Measurements from ENCODE around the gene PPARD. TPM values are rescaled to one million over a fixed set of nuclear protein-coding genes. Genes with fewer than 3 reads are reported as not detected.

Gene PPARD
- total and polyA plus RNA-seq, 4 donors, result 5.9 to 27.7 (median 20.8) TPM

- DNase-seq (no peak), ATAC-seq (ENCODE audit: low FRiP score) (no peak)
- Histone ChIP-seq H3K27ac (ENCODE audit: low read depth in 1 of 2, low read length in 2 of 2) (no peak overlapping the region), H3K27me3 (ENCODE audit: control insufficient read depth in 1 of 2, insufficient read depth in 2 of 2, low read length in 1 of 2) (no peaks in the 10 kb centered on the region), H3K36me3 (ENCODE audit: control insufficient read depth in 1 of 2, insufficient read depth in 2 of 2, low read length in 1 of 2) (no peaks in the 10 kb centered on the region), H3K4me1 (ENCODE audit: control insufficient read depth in 1 of 2, insufficient read depth in 2 of 2, low read length in 2 of 2) (no peaks in the 10 kb centered on the region), H3K4me3 (ENCODE audit: low read length in 2 of 2) (no peak overlapping the region), H3K9me3 (ENCODE audit: control insufficient read depth, low read length) (no peaks in the 10 kb centered on the region)
- intact Hi-C loops (cut with DNase I), result no loop called here
- 79 to 83% methylated on average over 8 of the region's 8 CpGs for WGBS, 2 donors
Observed at GRCh38 chr6:35402136-35402855, 59.9 kb downstream of the PPARD start.

GRCh38 chr6:35402856-35403191 is 60.5 kb downstream of the PPARD start:
- H3K4me1 ChIP-seq (ENCODE audit: control insufficient read depth in 1 of 2, insufficient read depth in 2 of 2, low read length in 2 of 2), result no peaks in the 10 kb centered on the region
- H3K36me3 ChIP-seq (ENCODE audit: control insufficient read depth in 1 of 2, insufficient read depth in 2 of 2, low read length in 1 of 2), result no peaks in the 10 kb centered on the region
- no peak overlapping the region for H3K4me3 ChIP-seq (ENCODE audit: low read length in 2 of 2)
- ATAC-seq (ENCODE audit: low FRiP score) (no peak), DNase-seq (no peak)
- intact Hi-C loops (cut with DNase I), result no loop called here
- H3K27me3 ChIP-seq (ENCODE audit: control insufficient read depth in 1 of 2, insufficient read depth in 2 of 2, low read length in 1 of 2), result no peaks in the 10 kb centered on the region
- no peaks in the 10 kb centered on the region for H3K9me3 ChIP-seq (ENCODE audit: control insufficient read depth, low read length)
- 92 to 97% methylated on average over 5 of the region's 5 CpGs for WGBS, 2 donors
- H3K27ac ChIP-seq (ENCODE audit: low read depth in 1 of 2, low read length in 2 of 2), result no peak overlapping the region

- Histone ChIP-seq H3K27ac (ENCODE audit: low read depth in 1 of 2, low read length in 2 of 2) (no peak overlapping the region), H3K4me3 (ENCODE audit: low read length in 2 of 2) (no peak overlapping the region), H3K27me3 (ENCODE audit: control insufficient read depth in 1 of 2, insufficient read depth in 2 of 2, low read length in 1 of 2) (no peaks in the 10 kb centered on the region), H3K9me3 (ENCODE audit: control insufficient read depth, low read length) (no peaks in the 10 kb centered on the region), H3K4me1 (ENCODE audit: control insufficient read depth in 1 of 2, insufficient read depth in 2 of 2, low read length in 2 of 2) (no peaks in the 10 kb centered on the region), H3K36me3 (ENCODE audit: control insufficient read depth in 1 of 2, insufficient read depth in 2 of 2, low read length in 1 of 2) (no peaks in the 10 kb centered on the region)
- WGBS, 2 donors, result 90% methylated on average over 8 of the region's 8 CpGs
- ATAC-seq (ENCODE audit: low FRiP score) (no peak), DNase-seq (no peak)
- intact Hi-C loops (cut with DNase I), result no loop called here
Observed at GRCh38 chr6:35403544-35404442, 61.4 kb downstream of the PPARD start.

GRCh38 chr6:35406711-35407485 is 64.5 kb downstream of the PPARD start:
- no peaks in the 10 kb centered on the region for H3K4me1 ChIP-seq (ENCODE audit: control insufficient read depth in 1 of 2, insufficient read depth in 2 of 2, low read length in 2 of 2)
- ATAC-seq (ENCODE audit: low FRiP score), result no peak
- no peak for DNase-seq
- WGBS, 2 donors, result 89 to 90% methylated on average over 20 of the region's 20 CpGs
- H3K4me3 ChIP-seq (ENCODE audit: low read length in 2 of 2), result no peak overlapping the region
- H3K27me3 ChIP-seq (ENCODE audit: control insufficient read depth in 1 of 2, insufficient read depth in 2 of 2, low read length in 1 of 2), result no peaks in the 10 kb centered on the region
- intact Hi-C loops (cut with DNase I), result no loop called here
- H3K36me3 ChIP-seq (ENCODE audit: control insufficient read depth in 1 of 2, insufficient read depth in 2 of 2, low read length in 1 of 2), result no peaks in the 10 kb centered on the region
- no peaks in the 10 kb centered on the region for H3K9me3 ChIP-seq (ENCODE audit: control insufficient read depth, low read length)
- no peak overlapping the region for H3K27ac ChIP-seq (ENCODE audit: low read depth in 1 of 2, low read length in 2 of 2)

- intact Hi-C loops (cut with DNase I), result no loop called here
- DNase-seq, result no peak
- no peaks in the 10 kb centered on the region for H3K27me3 ChIP-seq (ENCODE audit: control insufficient read depth in 1 of 2, insufficient read depth in 2 of 2, low read length in 1 of 2)
- H3K36me3 ChIP-seq (ENCODE audit: control insufficient read depth in 1 of 2, insufficient read depth in 2 of 2, low read length in 1 of 2), result no peaks in the 10 kb centered on the region
- 89 to 95% methylated on average over 5 of the region's 5 CpGs for WGBS, 2 donors
- ATAC-seq (ENCODE audit: low FRiP score), result no peak
- no peak overlapping the region for H3K4me3 ChIP-seq (ENCODE audit: low read length in 2 of 2)
- no peak overlapping the region for H3K27ac ChIP-seq (ENCODE audit: low read depth in 1 of 2, low read length in 2 of 2)
- H3K4me1 ChIP-seq (ENCODE audit: control insufficient read depth in 1 of 2, insufficient read depth in 2 of 2, low read length in 2 of 2), result no peaks in the 10 kb centered on the region
- no peaks in the 10 kb centered on the region for H3K9me3 ChIP-seq (ENCODE audit: control insufficient read depth, low read length)
Observed at GRCh38 chr6:35409245-35409644, 66.9 kb downstream of the PPARD start.

GRCh38 chr6:35410131-35410530 is 67.8 kb downstream of the PPARD start:
- Histone ChIP-seq H3K4me1 (ENCODE audit: control insufficient read depth in 1 of 2, insufficient read depth in 2 of 2, low read length in 2 of 2) (no peaks in the 10 kb centered on the region), H3K9me3 (ENCODE audit: control insufficient read depth, low read length) (no peaks in the 10 kb centered on the region), H3K4me3 (ENCODE audit: low read length in 2 of 2) (no peak overlapping the region), H3K27me3 (ENCODE audit: control insufficient read depth in 1 of 2, insufficient read depth in 2 of 2, low read length in 1 of 2) (no peaks in the 10 kb centered on the region), H3K36me3 (ENCODE audit: control insufficient read depth in 1 of 2, insufficient read depth in 2 of 2, low read length in 1 of 2) (no peaks in the 10 kb centered on the region), H3K27ac (ENCODE audit: low read depth in 1 of 2, low read length in 2 of 2) (no peak overlapping the region)
- DNase-seq, result no peak
- no peak for ATAC-seq (ENCODE audit: low FRiP score)
- WGBS, 2 donors, result 65 to 66% methylated on average over 3 of the region's 3 CpGs
- intact Hi-C loops (cut with DNase I), result no loop called here

GRCh38 chr6:35411066-35411465 is 68.7 kb downstream of the PPARD start:
- H3K36me3 ChIP-seq (ENCODE audit: control insufficient read depth in 1 of 2, insufficient read depth in 2 of 2, low read length in 1 of 2), result no peaks in the 10 kb centered on the region
- 88 to 90% methylated on average over 9 of the region's 9 CpGs for WGBS, 2 donors
- ATAC-seq (ENCODE audit: low FRiP score) (no peak), DNase-seq (no peak)
- no peak overlapping the region for H3K27ac ChIP-seq (ENCODE audit: low read depth in 1 of 2, low read length in 2 of 2)
- intact Hi-C loops (cut with DNase I), result no loop called here
- H3K4me3 ChIP-seq (ENCODE audit: low read length in 2 of 2), result no peak overlapping the region
- H3K27me3 ChIP-seq (ENCODE audit: control insufficient read depth in 1 of 2, insufficient read depth in 2 of 2, low read length in 1 of 2), result no peaks in the 10 kb centered on the region
- H3K4me1 ChIP-seq (ENCODE audit: control insufficient read depth in 1 of 2, insufficient read depth in 2 of 2, low read length in 2 of 2), result no peaks in the 10 kb centered on the region
- H3K9me3 ChIP-seq (ENCODE audit: control insufficient read depth, low read length), result no peaks in the 10 kb centered on the region

- WGBS, 2 donors, result 87 to 90% methylated on average over 8 of the region's 8 CpGs
- no peak overlapping the region for H3K4me3 ChIP-seq (ENCODE audit: low read length in 2 of 2)
- intact Hi-C loops (cut with DNase I), result no loop called here
- ATAC-seq (ENCODE audit: low FRiP score) (no peak), DNase-seq (no peak)
- no peaks in the 10 kb centered on the region for H3K36me3 ChIP-seq (ENCODE audit: control insufficient read depth in 1 of 2, insufficient read depth in 2 of 2, low read length in 1 of 2)
- H3K27me3 ChIP-seq (ENCODE audit: control insufficient read depth in 1 of 2, insufficient read depth in 2 of 2, low read length in 1 of 2), result no peaks in the 10 kb centered on the region
- H3K4me1 ChIP-seq (ENCODE audit: control insufficient read depth in 1 of 2, insufficient read depth in 2 of 2, low read length in 2 of 2), result no peaks in the 10 kb centered on the region
- no peaks in the 10 kb centered on the region for H3K9me3 ChIP-seq (ENCODE audit: control insufficient read depth, low read length)
- no peak overlapping the region for H3K27ac ChIP-seq (ENCODE audit: low read depth in 1 of 2, low read length in 2 of 2)
Observed at GRCh38 chr6:35412102-35412501, 69.7 kb downstream of the PPARD start.

Measured in aorta (tissue), 5 donors.